Measurements from ENCODE around the gene FIBP.

DNA sequence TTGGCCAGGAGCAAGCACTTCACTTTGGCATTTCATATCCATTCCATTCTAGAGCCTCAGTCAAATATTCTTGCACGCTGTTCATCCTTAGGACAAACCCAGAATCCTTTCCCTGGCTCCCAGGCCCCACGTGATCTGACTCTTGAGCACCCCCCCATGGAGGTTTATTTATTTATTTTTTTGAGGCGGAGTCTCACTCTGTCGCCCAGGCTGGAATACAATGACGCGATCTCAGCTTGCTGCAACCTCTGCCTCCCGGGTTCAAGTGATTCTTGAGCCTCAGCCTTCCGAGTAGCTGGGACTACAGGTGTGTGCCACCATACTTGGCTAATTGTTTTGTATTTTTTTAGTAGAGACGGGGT is 44.3 kb upstream of the FIBP start:
- TF ChIP-seq ZNF274 (IDR thresholded peaks at IDR 0.05; ENCODE audit: low read depth, low read length) (no peak), SUZ12 (IDR thresholded peaks at IDR 0.05; ENCODE audit: extremely low read depth, insufficient read depth, insufficient read length) (no peak)
